NT2/D1 (cell line): Measurements from ENCODE around the gene EPHA4.

Experiments used
- DNase-seq: peaks from one replicate; pipeline ENCODE4 v3.0.0-alpha.2; 2011; ENCODE audit warnings: low read depth, low spot score
- H3K27me3 ChIP-seq: 2 replicates; pipeline ENCODE4 v1.6.0; 2011; ENCODE audit warnings: mild to moderate bottlenecking; ENCODE audit not compliant: insufficient read length, insufficient read depth
- H3K36me3 ChIP-seq: 2 replicates; pipeline ENCODE4 v1.6.1; 2011; ENCODE audit warnings: mild to moderate bottlenecking, low read length, mixed read lengths; ENCODE audit not compliant: insufficient read depth, insufficient read length
- H3K4me1 ChIP-seq: 2 replicates; pipeline ENCODE4 v1.5.1; 2011; ENCODE audit not compliant: insufficient read depth, insufficient read length
- H3K4me3 ChIP-seq: 2 replicates; pipeline ENCODE4 v1.5.1; 2011; ENCODE audit warnings: low read depth; ENCODE audit not compliant: insufficient read length
- H3K9ac ChIP-seq: 2 replicates; pipeline ENCODE4 v1.6.0; 2011; ENCODE audit warnings: low read depth; ENCODE audit not compliant: insufficient read length
- H3K9me3 ChIP-seq: 2 replicates; pipeline ENCODE4 v1.5.1; 2011; ENCODE audit warnings: mild to moderate bottlenecking, low read length; ENCODE audit not compliant: insufficient read depth
- SUZ12 ChIP-seq: IDR thresholded peaks from 2 replicates; pipeline ENCODE4 v1.6.1; 2011; ENCODE audit not compliant: insufficient read length, insufficient read depth; ENCODE audit errors: extremely low read depth
- YY1 ChIP-seq: IDR thresholded peaks from 2 replicates; pipeline ENCODE4 v1.6.1; 2011; ENCODE audit not compliant: insufficient read length, insufficient read depth
- ZNF274 ChIP-seq: IDR thresholded peaks from 2 replicates; pipeline ENCODE4 v1.6.1; 2011; ENCODE audit warnings: mild to moderate bottlenecking, low read depth, low read length

EPHA4 gene

DNA sequence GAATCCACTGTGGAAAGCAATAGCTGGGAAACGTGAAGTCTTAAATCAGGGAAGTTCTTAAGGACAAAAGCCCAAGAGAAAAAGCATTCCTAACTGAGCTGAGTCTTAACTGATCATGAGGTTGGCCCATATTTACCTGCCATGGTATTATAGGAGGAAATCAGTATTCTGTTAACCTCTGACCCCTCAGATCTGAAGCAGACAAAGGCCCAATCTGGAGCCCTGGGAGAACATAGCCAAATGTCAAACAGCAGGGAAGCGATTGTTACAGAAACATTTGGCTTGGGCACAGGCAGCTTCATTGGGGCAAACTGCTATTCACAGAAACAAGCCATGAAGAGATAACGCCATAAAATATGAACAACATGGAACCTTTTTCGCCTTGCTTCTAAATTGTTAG lies 18.8 kb downstream of the EPHA4 start:
- no peaks in the 10 kb centered on the region for H3K4me1 ChIP-seq
- TF ChIP-seq ZNF274 (no peak), YY1 (no peak), SUZ12 (no peak)
- 0 out of 2 replicates have a peak, but pooled peaks cover 6% of the 10 kb centered on the region for H3K9me3 ChIP-seq
- H3K27me3 ChIP-seq = no peaks in the 10 kb centered on the region
- no peaks in the 10 kb centered on the region for H3K36me3 ChIP-seq
- H3K4me3 ChIP-seq = no peak overlapping the region
- H3K9ac ChIP-seq = no peak overlapping the region
- no peak for DNase-seq

GRCh38 chr2:221552291-221552690 lies 19.8 kb downstream of the EPHA4 start:
- TF ChIP-seq ZNF274 (no peak), SUZ12 (no peak), YY1 (no peak)
- no peak for DNase-seq
- H3K9ac ChIP-seq = no peak overlapping the region
- no peaks in the 10 kb centered on the region for H3K36me3 ChIP-seq
- no peaks in the 10 kb centered on the region for H3K27me3 ChIP-seq
- H3K4me3 ChIP-seq = no peak overlapping the region
- no peaks in the 10 kb centered on the region for H3K4me1 ChIP-seq
- 0 out of 2 replicates have a peak, but pooled peaks cover 12% of the 10 kb centered on the region for H3K9me3 ChIP-seq

- H3K9me3 ChIP-seq = 0 out of 2 replicates have a peak, but pooled peaks cover 12% of the 10 kb centered on the region
- no peaks in the 10 kb centered on the region for H3K36me3 ChIP-seq
- no peaks in the 10 kb centered on the region for H3K4me1 ChIP-seq
- DNase-seq = no peak
- no peaks in the 10 kb centered on the region for H3K27me3 ChIP-seq
- no peak for TF ChIP-seq ZNF274
- TF ChIP-seq SUZ12 = no peak
- no peak for TF ChIP-seq YY1
- no peak overlapping the region for H3K9ac ChIP-seq
- H3K4me3 ChIP-seq = no peak overlapping the region
Measured at GRCh38 chr2:221551864-221552263, 20.2 kb downstream of the EPHA4 start.

DNA sequence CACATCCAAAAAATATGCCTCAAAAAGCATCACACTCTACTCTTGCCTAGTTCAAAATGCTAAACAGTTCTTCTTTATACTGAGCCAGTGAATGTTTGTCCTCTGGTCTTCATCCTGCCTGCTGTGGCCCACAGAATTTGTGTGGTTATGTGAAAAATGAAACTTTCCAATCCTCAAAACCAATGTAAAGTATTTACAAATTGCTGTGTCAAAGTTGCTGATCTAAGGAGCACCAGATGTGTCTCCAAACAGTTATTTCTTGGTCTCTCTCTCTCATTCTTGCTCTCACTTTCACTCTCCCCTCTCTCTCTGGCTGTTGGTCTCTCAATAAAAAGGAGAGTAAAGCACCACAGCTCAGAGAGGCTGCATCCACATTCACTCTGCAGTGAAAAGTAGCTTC lies 23.0 kb downstream of the EPHA4 start:
- H3K36me3 ChIP-seq = no peaks in the 10 kb centered on the region
- H3K4me1 ChIP-seq = no peaks in the 10 kb centered on the region
- 0 out of 2 replicates have a peak, but pooled peaks cover 12% of the 10 kb centered on the region for H3K9me3 ChIP-seq
- H3K9ac ChIP-seq = no peak overlapping the region
- H3K27me3 ChIP-seq = no peaks in the 10 kb centered on the region
- no peak for DNase-seq
- TF ChIP-seq ZNF274 = no peak
- no peak overlapping the region for H3K4me3 ChIP-seq

- no peak for TF ChIP-seq YY1
- no peak for TF ChIP-seq ZNF274
- no peak for TF ChIP-seq SUZ12
- Histone ChIP-seq H3K4me3 (no peak overlapping the region), H3K9me3 (0 out of 2 replicates have a peak, but pooled peaks cover 12% of the 10 kb centered on the region), H3K27me3 (no peaks in the 10 kb centered on the region), H3K4me1 (no peaks in the 10 kb centered on the region), H3K36me3 (no peaks in the 10 kb centered on the region), H3K9ac (no peak overlapping the region)
- DNase-seq = no peak
Measured at GRCh38 chr2:221546505-221547225, 25.4 kb downstream of the EPHA4 start.

- H3K4me1 ChIP-seq = no peaks in the 10 kb centered on the region
- no peak for TF ChIP-seq ZNF274
- TF ChIP-seq SUZ12 = no peak
- no peak for TF ChIP-seq YY1
- DNase-seq = no peak
Measured at GRCh38 chr2:221541131-221541735, 30.9 kb downstream of the EPHA4 start.

DNA sequence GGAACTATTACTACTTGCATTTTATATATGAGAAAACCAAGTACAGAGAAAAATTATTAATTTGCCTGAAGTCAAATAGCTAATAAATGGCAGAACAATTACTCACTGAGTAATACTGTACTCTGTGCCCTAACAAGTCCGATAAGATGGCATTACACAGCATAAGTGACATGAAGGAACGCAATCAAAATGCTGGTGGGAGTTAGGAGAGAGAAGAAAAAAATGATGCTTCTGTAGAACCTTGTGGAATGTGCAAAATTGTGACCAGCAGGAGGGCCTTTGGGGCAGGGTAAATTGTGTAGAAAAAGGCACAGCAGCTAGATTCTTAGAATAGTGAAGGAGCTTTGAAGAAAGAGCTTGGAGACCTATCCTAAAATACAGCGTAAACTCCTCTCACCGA lies 32.9 kb downstream of the EPHA4 start:
- no peak for TF ChIP-seq YY1
- no peak for TF ChIP-seq SUZ12
- TF ChIP-seq ZNF274 = no peak
- Histone ChIP-seq H3K4me1 (no peaks in the 10 kb centered on the region), H3K36me3 (no peaks in the 10 kb centered on the region), H3K9ac (no peak overlapping the region), H3K9me3 (no peaks in the 10 kb centered on the region), H3K27me3 (no peaks in the 10 kb centered on the region), H3K4me3 (no peak overlapping the region)
- DNase-seq = no peak

More at GRCh38 chr2:221541131-221541735, 30.9 kb downstream of the EPHA4 start:
- H3K36me3 ChIP-seq = no peaks in the 10 kb centered on the region
- H3K9me3 ChIP-seq = no peaks in the 10 kb centered on the region
- H3K9ac ChIP-seq = no peak overlapping the region
- H3K4me3 ChIP-seq = no peak overlapping the region
- H3K27me3 ChIP-seq = no peaks in the 10 kb centered on the region
